Measurements from ENCODE around the gene DLG5. TPM values are rescaled to one million over a fixed set of nuclear protein-coding genes. Genes with fewer than 3 reads are reported as not detected.

Gene DLG5, protein sequence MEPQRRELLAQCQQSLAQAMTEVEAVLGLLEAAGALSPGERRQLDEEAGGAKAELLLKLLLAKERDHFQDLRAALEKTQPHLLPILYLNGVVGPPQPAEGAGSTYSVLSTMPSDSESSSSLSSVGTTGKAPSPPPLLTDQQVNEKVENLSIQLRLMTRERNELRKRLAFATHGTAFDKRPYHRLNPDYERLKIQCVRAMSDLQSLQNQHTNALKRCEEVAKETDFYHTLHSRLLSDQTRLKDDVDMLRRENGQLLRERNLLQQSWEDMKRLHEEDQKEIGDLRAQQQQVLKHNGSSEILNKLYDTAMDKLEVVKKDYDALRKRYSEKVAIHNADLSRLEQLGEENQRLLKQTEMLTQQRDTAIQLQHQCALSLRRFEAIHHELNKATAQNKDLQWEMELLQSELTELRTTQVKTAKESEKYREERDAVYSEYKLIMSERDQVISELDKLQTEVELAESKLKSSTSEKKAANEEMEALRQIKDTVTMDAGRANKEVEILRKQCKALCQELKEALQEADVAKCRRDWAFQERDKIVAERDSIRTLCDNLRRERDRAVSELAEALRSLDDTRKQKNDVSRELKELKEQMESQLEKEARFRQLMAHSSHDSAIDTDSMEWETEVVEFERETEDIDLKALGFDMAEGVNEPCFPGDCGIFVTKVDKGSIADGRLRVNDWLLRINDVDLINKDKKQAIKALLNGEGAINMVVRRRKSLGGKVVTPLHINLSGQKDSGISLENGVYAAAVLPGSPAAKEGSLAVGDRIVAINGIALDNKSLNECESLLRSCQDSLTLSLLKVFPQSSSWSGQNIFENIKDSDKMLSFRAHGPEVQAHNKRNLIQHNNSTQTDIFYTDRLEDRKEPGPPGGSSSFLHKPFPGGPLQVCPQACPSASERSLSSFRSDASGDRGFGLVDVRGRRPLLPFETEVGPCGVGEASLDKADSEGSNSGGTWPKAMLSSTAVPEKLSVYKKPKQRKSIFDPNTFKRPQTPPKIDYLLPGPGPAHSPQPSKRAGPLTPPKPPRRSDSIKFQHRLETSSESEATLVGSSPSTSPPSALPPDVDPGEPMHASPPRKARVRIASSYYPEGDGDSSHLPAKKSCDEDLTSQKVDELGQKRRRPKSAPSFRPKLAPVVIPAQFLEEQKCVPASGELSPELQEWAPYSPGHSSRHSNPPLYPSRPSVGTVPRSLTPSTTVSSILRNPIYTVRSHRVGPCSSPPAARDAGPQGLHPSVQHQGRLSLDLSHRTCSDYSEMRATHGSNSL (N-terminal part only)
- 5.2 and 5.4 TPM in 2 replicates for total RNA-seq

DNA sequence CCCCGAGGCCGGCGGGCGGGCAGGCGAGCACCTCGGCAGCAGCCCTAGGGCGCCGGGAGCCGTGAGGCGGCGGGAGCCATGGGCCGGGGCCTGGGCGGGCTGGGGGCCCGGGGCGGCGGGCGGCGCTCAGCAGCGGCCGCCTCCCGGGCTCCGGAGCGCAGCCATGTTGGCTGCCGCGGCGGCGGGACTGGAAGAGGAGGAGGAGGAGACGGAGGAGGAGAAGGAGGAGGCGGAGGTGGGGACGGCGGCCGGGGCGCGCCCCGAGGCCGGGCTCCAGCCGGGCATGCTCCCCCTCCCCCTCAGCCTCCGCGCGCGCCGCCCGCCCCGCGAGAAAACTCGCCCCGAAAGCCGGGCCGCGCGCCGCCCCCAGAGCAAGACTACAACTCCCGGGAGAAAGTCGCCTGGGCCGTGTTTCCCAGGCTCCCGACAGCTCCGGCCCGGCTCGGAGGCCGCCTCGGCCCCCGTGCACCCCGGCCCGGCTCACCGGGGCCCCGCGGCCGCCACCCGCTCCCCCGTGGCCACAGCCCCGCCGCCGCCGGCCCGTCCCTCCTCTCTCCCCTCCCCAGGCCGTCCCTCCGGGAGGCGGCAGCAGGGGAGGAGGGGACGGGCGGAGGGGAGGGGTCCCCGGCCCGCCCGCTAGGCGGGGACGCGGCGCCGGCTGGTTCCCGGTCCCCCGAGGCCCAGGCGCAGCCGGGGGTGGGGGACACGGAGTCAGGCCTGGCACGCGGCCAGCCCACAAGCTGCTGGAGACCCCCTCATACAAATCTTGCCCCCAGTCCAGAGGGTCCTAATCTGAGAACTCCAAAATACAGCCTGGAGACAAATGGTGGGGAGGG is at the start of gene DLG5:
Gene DLG5 (minus strand): TSS at position 190 of the 836 bp plus-strand sequence. CDS start 235 bp downstream, outside the sequence.
- DNase-seq = peak; percentile 80
- Mint-ChIP-seq H3K27ac (peak within 1 kb of the TSS; percentile 58), H3K9me3 (no peaks in the 10 kb centered on the region), H3K4me1 (peaks cover 7% of the 10 kb centered on the region), H3K27me3 (peaks cover 47% of the 10 kb centered on the region), H3K4me3 (peak within 1 kb of the TSS; percentile 76), H3K36me3 (ENCODE audit: low read depth) (no peaks in the 10 kb centered on the region)
- intact Hi-C loops (cut with micrococcal nuclease) = loop anchor here (2.0 kb wide), 1 partner anchor 80 kb away; no protein-coding TSS in a partner anchor

DNA sequence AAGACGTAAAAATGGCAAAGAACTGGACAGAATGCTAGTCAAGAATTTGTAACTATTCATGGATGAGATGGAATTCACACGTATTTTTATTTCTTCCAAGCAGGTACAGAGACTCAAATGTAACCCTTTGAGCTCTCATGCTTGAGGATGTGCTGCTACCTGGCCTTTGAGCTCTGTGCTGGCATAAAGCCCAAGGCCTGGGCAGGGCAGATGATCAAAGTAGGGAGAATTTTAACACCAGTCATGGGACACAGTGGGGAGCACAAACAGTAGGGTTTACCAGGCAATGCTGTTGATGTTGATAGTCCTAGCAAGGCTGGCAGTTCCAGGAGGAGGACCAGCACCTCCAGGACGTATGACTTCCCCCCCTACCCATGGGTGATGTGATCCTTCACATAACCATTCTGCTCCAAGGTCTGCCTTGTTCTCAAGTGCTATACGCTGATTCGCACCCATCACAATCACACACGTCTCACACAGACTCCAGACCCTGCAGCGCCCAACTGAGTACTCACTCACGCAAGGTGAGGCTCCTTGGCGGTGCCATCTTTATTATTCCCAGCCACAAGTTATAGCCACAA is 48.6 kb upstream of the DLG5 start:
- no peaks in the 10 kb centered on the region for H3K9me3 Mint-ChIP-seq

DNA sequence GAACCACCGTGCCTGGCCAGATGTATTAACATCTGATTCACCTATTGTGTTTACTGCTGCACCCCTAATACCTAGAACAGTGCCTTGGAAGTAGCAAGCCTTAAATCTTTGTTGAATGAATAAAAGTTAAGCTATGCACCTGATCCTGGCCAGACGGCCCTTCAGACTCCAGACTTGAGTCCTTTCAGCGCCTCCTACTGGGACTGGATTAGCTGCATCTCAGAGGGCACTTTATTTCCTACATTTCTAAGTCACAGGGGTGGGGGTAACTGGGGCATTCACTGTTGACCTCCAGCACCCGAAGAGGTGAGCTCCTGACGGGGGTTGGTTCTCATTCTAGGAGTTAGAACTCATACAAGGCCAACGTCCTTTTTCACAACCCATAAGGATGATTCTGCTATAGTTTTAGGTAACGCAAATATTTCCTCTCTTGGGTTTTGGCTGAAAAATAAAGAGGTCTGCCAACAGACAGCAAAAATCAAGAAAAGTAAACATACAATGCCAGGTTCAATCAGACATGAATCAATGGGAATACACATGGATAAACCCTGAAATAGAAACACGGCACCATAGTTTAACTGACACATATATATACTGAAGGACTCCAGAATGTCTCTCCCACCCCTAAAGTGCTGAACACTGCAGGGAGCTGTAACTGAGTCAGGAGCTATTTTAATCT is 48.0 kb upstream of the DLG5 start:
- intact Hi-C loops (cut with micrococcal nuclease) = no loop called here
- Mint-ChIP-seq H3K9me3 (no peaks in the 10 kb centered on the region), H3K27ac (no peak overlapping the region), H3K36me3 (ENCODE audit: low read depth) (peaks cover 31% of the 10 kb centered on the region), H3K4me3 (no peak overlapping the region), H3K27me3 (no peaks in the 10 kb centered on the region), H3K4me1 (peaks cover 8% of the 10 kb centered on the region)
- no peak for DNase-seq

More for the DNA sequence above, 48.6 kb upstream of the DLG5 start:
- Mint-ChIP-seq H3K27me3 (no peaks in the 10 kb centered on the region), H3K36me3 (ENCODE audit: low read depth) (peaks cover 38% of the 10 kb centered on the region), H3K4me1 (peaks cover 8% of the 10 kb centered on the region), H3K4me3 (no peak overlapping the region), H3K27ac (no peak overlapping the region)
- DNase-seq = no peak
- intact Hi-C loops (cut with micrococcal nuclease) = no loop called here

GRCh38 chr10:77973276-77973675 is 46.7 kb upstream of the DLG5 start:
- no peaks in the 10 kb centered on the region for H3K9me3 Mint-ChIP-seq
- peaks cover 8% of the 10 kb centered on the region for H3K4me1 Mint-ChIP-seq
- intact Hi-C loops (cut with micrococcal nuclease) = no loop called here
- H3K36me3 Mint-ChIP-seq (ENCODE audit: low read depth) = peaks cover 28% of the 10 kb centered on the region
- DNase-seq = no peak
- no peak overlapping the region for H3K27ac Mint-ChIP-seq
- no peak overlapping the region for H3K4me3 Mint-ChIP-seq
- H3K27me3 Mint-ChIP-seq = no peaks in the 10 kb centered on the region

GRCh38 chr10:77972148-77972547 is 45.6 kb upstream of the DLG5 start:
- intact Hi-C loops (cut with micrococcal nuclease) = no loop called here
- H3K27ac Mint-ChIP-seq = no peak overlapping the region

DNA sequence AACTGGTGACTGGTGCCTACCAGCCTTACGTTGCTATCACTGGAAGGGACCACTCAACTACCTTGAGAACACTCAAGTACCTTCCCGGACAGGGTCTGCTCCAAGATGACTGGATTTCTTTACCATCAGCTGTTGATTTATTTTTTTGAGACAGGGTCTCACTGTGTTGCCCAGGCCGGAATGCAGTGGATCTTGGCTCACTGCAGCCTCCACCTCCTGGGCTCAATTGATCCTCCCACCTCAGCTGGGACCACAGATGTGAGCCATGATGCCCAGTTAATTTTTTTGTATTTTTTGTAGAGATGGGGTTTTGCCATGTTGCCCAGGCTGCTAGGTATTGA is 45.2 kb upstream of the DLG5 start:
- H3K9me3 Mint-ChIP-seq = no peaks in the 10 kb centered on the region
- intact Hi-C loops (cut with micrococcal nuclease) = no loop called here
- H3K4me1 Mint-ChIP-seq = peaks cover 8% of the 10 kb centered on the region
- H3K36me3 Mint-ChIP-seq (ENCODE audit: low read depth) = peaks cover 18% of the 10 kb centered on the region
- H3K27ac Mint-ChIP-seq = peak overlapping the region; percentile 53
- H3K27me3 Mint-ChIP-seq = no peaks in the 10 kb centered on the region
- H3K4me3 Mint-ChIP-seq = no peak overlapping the region
- DNase-seq = no peak

More at GRCh38 chr10:77972148-77972547, 45.6 kb upstream of the DLG5 start:
- DNase-seq = no peak
- no peak overlapping the region for H3K4me3 Mint-ChIP-seq
- no peaks in the 10 kb centered on the region for H3K9me3 Mint-ChIP-seq
- peaks cover 19% of the 10 kb centered on the region for H3K36me3 Mint-ChIP-seq (ENCODE audit: low read depth)
- H3K4me1 Mint-ChIP-seq = peaks cover 8% of the 10 kb centered on the region
- H3K27me3 Mint-ChIP-seq = no peaks in the 10 kb centered on the region

DNA sequence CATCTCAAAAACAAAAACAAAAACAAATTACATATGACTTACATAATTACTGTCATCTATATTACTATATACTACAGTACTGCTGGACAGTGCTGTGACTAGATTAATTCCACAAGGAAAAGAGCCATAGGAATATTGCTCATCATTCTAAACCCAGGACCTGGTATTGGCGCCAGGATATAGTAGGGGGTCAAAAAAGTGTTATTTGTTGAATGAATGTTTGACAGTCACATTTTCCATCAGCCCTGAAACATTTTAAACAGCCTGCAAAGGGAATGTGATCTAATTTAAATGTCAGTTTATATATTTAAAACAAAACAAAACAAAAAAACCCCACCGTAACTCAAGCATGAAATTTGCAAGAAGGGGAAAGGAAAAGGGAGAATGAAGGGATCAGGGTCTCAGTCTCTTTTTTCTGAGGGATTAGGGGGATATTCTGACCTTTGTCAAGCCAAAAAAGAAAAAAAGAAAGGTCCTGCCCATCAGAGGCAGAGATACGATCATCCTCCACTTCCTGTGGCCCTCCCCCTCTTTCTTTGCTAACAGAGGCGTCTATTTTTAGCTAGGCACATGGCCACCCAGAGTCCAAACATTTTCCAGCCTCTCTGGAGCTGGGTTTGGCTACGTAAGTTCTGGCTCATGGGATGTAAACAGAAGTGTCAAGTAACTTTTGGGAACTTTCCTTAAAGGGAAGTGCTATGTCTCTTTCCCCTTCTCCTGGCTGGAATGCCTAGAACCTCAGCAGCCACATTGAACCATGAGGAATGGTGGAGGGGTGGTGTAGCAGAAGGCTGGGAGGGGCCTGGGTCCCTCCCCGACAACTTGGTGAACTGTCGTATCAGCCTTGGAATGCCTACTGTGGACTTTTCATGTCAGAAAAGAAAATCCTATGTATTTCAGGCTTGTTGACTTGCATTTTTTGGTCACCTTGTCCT is 44.6 kb upstream of the DLG5 start:
- H3K36me3 Mint-ChIP-seq (ENCODE audit: low read depth) = peaks cover 15% of the 10 kb centered on the region
- H3K9me3 Mint-ChIP-seq = no peaks in the 10 kb centered on the region
- H3K27ac Mint-ChIP-seq = peak overlapping the region; percentile 53
- H3K4me1 Mint-ChIP-seq = peaks cover 8% of the 10 kb centered on the region
- DNase-seq = peak; percentile 60
- no peaks in the 10 kb centered on the region for H3K27me3 Mint-ChIP-seq
- intact Hi-C loops (cut with micrococcal nuclease) = no loop called here
- H3K4me3 Mint-ChIP-seq = no peak overlapping the region

GRCh38 chr10:77969114-77969513 is 42.6 kb upstream of the DLG5 start:
- Mint-ChIP-seq H3K4me1 (peaks cover 8% of the 10 kb centered on the region), H3K36me3 (ENCODE audit: low read depth) (peaks cover 7% of the 10 kb centered on the region), H3K4me3 (no peak overlapping the region), H3K9me3 (peaks cover 5% of the 10 kb centered on the region), H3K27ac (no peak overlapping the region), H3K27me3 (no peaks in the 10 kb centered on the region)
- DNase-seq = no peak
- intact Hi-C loops (cut with micrococcal nuclease) = loop anchor here (5.0 kb wide), 1 partner anchor 122 kb away; no protein-coding TSS in a partner anchor

DNA sequence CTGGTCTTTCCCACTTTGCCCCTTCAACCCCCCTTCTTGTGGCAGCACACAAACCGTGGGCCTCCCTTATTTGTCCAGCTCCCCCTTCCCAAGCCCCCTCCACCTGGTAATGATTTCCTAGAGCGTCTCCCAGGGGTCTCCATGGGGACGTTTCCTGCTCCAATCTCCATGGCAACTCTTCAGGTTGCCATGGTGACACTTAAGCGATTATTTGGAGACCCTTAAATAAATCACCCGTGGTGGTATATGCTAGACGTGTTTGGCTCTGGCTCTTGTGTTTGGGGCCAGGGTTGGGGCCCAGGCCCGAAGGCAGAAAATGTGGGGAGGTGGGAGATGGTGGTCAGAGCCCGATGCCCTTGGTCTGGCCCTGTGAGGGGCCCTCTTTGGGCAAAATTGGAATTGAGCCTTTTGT is 41.1 kb upstream of the DLG5 start:
- H3K27me3 Mint-ChIP-seq = no peaks in the 10 kb centered on the region
- peaks cover 5% of the 10 kb centered on the region for H3K9me3 Mint-ChIP-seq
- intact Hi-C loops (cut with micrococcal nuclease) = loop anchor here (5.0 kb wide), 1 partner anchor 120 kb away; no protein-coding TSS in a partner anchor
- no peak overlapping the region for H3K4me3 Mint-ChIP-seq
- H3K36me3 Mint-ChIP-seq (ENCODE audit: low read depth) = peaks cover 4% of the 10 kb centered on the region
- peaks cover 8% of the 10 kb centered on the region for H3K4me1 Mint-ChIP-seq
- H3K27ac Mint-ChIP-seq = no peak overlapping the region
- no peak for DNase-seq

- H3K4me1 Mint-ChIP-seq = no peaks in the 10 kb centered on the region
- H3K4me3 Mint-ChIP-seq = no peak overlapping the region
- H3K9me3 Mint-ChIP-seq = peaks cover 5% of the 10 kb centered on the region
- no peak for DNase-seq
- peaks cover 2% of the 10 kb centered on the region for H3K36me3 Mint-ChIP-seq (ENCODE audit: low read depth)
- H3K27ac Mint-ChIP-seq = no peak overlapping the region
- intact Hi-C loops (cut with micrococcal nuclease) = loop anchor here (5.0 kb wide), 1 partner anchor 118 kb away; no protein-coding TSS in a partner anchor
- no peaks in the 10 kb centered on the region for H3K27me3 Mint-ChIP-seq
Observed at GRCh38 chr10:77965294-77965693, 38.7 kb upstream of the DLG5 start.

DNA sequence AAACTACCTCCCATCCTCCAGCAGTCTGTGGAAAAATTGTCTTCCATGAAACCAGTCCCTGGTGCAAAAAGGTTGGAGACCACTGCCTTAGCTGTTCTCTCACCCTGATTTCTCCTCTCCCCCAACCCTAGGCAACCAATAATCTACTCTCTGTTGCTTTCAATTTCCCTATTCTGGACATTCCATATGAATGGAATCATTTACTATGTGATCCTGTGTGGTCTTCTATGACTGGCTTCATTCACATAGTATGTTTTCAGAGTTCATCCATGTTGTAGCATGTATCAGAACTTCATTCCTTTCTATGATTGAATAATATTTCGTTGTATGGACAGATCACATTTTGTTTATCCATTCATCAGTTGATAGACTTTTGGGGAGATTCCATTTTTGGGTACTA is 38.3 kb upstream of the DLG5 start:
- Mint-ChIP-seq H3K4me3 (no peak overlapping the region), H3K27ac (no peak overlapping the region), H3K36me3 (ENCODE audit: low read depth) (peaks cover 2% of the 10 kb centered on the region), H3K4me1 (no peaks in the 10 kb centered on the region), H3K9me3 (peaks cover 5% of the 10 kb centered on the region), H3K27me3 (no peaks in the 10 kb centered on the region)
- no peak for DNase-seq
- intact Hi-C loops (cut with micrococcal nuclease) = loop anchor here (5.0 kb wide), 1 partner anchor 118 kb away; no protein-coding TSS in a partner anchor

Data from activated CD4-positive, alpha-beta T cell treated with anti-CD3 and anti-CD28 coated beads, Interleukin-2, amount 10 ng/mL, durations not matched to agents 24 days and 14 days (primary cell).